CMK (cell line): ENCODE data around the gene ARHGEF12.

Source experiments
- DNase-seq: peaks from one replicate; pipeline ENCODE4 v3.0.0-alpha.2; 2010; ENCODE audit warnings: low read depth

Gene ARHGEF12

DNA sequence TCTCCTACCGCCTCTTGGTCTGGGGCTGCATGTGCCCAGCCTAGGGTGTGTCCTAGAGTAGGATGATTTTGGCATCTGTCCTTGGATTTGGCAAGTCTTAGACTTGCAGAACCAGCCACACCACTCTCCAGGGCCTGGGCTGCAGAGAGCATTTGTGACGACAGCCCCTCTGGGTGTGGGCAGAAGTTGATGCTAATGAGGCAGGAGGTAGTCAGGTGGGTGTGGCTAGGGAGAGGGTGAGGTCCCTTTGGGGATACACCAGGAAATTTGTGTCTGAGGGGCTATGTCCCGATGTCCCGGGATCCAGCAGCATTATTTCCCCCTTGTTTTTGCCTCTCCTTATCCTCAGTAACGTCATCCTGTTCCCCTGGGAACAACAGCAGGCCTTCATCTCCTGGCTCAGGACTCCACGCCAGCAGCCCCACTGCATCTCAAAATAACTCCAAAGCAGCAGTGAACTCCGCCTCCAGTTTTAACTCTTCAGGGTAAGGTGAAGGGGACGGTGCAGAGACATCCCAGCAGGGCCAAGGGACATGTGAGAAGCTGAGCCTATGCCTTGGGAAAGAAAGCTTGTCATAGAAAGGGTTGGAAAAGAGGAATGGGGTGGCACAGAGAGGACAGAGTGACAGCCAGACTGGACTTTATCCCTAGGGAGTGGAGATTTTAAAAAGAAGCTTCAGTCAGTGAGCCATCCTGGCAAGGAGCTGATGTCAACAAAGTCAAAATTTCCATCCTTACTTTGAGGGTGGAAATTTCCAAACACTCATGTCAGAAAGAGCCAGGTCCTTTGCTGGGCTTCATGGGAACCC, 19.1 kb upstream of the ARHGEF12 start:
- no peak for DNase-seq

DNA sequence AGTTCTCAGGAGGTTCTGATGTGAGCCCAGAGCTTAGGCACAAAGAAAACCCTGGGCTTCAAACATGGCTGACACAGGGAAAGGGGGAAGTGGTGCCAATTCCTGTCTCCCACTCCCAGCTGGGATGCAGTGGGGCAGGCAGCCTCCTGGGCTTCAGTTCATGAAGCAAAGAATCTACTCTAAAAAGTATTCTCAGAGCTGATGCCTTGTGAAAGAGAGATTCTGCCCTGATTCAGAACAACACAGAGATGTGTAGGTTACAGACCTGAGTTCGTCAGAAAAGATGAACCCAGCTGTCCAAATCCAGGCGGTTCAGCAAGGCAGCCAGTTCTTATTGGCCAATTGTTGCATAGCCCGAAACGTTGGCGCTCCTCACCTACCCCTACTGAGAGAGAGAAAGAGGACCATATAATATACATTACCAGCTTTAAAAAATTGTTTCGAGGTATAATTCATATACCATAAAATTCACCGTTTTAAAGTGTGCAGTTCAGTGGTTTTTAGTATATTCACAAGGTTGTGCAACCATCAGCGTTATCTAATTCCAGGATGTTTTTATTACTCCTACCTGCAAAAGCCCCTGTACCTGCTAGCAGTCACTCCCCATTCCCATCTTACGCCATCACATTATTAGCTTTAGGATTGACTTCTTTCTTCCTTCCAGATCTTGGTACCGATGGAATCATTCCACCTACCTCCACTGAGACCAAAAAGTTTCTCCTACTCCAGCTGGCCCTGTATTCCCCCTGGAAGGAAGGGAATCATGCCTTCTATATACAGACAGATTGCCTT, 18.3 kb upstream of the ARHGEF12 start:
- DNase-seq, result no peak

DNA sequence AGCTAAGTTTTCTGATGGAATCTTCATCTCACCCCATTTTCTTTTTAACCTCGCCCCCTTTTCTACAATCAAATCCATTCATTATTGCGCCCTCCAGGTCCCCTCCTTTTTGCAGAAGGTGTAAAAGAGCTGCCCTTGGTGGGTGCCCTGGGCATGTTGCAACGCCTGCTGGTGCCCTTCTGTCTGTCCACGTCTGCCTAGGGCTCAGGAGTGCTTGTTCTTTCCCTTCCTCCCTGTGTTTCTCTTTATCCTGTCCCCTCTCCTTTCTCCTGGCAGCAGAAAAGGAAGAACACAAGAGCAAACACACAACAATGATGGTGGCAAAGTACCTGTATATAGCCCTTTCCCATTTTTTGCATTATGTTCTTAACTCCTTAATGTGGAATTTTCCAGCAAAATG, 17.3 kb upstream of the ARHGEF12 start:
- DNase-seq, result no peak

DNA sequence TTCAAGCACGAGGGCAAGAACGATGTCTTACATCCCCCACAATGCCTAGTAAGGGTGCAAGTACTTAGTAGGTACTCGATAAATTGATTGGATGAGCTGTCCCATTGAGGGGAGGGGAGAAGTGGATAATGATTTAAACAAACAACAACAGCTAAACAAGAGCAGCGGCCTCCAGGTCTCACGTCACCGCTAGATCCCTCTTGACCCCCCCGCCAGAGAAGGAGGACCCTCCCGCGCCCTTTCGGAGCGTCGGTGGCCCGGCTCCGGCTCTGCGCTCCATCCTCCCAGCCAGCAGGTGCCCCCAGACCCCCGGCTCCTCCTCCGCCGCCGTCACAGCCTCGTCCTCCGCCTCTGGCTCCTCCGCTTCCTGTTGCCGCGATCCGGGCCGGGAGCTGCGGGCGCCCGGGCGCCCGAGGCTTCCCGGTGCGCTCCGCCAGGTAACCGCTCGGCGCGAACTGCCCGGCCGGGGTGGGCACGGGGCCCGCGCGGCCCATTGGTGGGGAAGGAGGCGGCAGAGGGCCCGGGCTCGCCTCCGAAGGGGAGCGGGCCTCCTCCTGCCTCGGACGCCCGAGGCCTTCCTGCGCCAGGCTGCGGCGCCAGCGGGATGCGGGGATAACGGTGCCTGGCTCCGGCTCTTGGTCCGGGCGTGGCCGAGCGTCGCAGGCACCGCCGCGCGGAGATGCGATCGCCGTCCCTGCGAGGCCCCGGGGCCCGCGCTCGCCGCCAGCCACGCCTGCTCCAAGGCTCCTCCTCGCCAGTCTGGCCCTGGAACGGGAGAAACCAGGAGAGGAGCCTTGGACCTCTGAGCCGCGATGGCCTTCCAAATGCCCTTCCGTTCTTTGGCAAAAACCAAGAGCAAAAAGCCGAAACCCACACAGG, 11.0 kb upstream of the ARHGEF12 start, which contains the start of gene TLCD5:
Gene TLCD5 (plus strand): TSS at position 368 of the 879 bp plus-strand sequence. CDS start 2,143 bp downstream, outside the sequence.
- DNase-seq, result no peak

DNA sequence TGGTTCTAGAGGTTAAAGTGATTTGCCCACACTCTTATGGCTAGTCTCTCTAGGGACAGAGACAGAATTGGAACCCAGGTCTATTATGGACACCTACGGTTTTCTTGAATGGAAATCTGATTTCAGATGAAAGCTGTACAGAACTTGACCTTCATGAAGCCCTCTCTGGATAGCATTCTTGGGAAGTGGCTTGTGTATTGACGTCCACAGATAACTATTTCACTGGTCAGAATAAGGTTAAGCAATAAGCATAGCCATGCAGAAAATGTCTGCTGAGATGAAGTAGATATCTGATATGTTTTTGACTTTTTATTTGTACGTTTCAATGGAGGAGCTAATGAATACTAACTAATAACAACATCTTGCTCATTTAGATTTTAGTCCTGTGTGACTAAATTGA, 10.0 kb upstream of the ARHGEF12 start:
- DNase-seq, result no peak

DNA sequence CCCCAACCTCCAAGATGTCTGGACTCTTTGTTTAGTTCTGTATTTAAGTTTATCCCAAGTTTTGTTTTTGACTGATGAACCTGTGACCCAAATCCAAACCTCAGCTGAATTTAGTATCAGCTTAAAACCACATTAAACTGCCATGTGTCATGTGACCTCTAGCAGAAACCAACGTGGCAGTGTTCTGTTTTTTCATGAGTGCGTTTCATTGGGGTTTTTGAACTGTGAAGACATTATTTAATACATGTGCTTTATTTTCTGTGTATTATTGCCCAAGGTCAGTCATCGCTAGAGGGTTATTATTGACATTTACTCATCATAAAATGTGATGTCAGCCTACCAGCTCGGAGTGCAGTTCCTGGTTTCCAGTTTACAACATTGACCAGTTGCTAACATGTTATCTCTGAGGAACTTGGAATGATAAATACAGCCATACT, 9.3 kb upstream of the ARHGEF12 start:
- no peak for DNase-seq

DNA sequence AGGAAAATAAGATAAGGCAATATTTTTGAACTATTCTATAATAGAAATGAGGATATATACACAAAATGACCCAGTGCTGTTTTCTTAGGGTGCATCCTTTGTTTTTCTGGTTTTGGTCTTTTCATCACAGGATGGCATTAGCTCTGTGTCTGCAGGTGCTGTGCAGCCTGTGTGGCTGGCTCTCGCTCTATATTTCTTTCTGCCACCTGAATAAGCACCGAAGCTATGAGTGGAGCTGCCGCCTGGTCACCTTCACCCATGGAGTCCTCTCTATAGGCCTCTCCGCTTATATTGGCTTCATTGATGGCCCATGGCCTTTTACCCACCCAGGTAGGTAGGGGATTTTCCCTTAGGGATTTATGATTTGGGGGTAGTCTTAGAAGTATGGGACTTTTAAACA, 8.9 kb upstream of the ARHGEF12 start:
- DNase-seq, result no peak

DNA sequence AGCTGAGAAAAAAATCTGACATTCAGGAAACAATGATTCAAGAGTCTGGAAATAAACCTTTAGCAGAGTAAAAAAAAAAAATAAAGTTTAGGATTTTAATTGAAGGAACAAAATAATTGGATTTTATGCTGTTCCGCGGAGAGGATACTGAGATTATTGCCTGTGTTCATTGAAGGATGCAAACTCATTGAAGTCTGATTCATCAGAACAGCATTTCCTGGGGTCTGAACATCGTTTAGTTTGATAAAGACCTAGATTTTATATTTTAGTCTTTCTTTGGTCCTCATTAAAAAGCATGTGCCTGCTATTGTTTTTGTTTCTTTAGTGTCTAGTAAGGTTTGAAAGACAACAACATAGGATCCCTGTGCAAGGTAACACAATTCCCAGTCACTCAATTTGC, 6.7 kb upstream of the ARHGEF12 start:
- DNase-seq, result no peak

DNA sequence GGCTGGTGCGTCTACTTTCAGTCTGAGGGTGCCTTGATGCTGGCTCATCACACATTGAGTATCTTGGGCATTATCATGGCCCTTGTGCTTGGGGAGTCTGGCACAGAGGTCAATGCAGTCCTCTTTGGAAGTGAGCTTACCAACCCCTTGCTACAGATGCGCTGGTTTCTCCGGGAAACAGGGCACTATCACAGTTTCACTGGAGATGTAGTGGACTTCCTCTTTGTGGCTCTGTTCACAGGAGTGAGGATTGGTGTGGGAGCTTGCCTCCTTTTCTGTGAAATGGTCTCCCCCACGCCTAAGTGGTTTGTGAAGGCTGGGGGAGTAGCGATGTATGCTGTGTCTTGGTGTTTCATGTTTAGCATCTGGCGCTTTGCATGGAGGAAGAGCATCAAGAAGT, 6.2 kb upstream of the ARHGEF12 start:
- DNase-seq, result no peak

DNA sequence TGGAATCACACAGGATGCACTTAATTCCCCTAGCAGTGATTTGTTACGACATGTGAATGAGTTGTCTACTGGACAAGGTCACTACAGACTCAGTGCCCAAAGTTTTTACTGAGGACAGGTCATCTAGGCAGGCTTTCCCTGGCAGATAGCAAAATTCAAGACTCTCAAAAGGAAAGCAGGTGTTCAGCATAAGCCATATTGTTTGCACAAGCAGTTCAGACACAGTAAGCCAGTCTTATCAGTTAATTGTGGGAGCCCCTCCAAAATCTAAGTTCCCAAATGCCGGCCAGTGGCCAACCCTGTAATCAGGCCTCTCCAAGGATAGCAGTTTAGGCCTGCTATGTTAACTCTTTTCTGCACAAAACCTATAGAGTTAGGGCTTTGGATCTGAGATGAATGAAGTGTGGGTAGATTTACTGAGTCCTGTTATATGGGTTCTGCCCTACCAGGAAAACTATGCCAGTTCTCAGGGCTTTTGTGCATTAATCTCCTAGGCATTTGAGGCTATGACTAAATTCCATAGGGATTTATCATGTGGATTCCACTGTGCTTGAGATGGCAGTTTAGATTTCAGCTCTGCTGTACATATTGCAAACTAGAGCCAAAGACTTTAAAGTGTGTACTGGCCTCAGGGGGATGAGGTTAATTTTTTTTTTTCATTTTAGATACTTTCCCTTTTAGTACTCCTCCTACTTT, 4.8 kb upstream of the ARHGEF12 start:
- DNase-seq, result no peak

DNA sequence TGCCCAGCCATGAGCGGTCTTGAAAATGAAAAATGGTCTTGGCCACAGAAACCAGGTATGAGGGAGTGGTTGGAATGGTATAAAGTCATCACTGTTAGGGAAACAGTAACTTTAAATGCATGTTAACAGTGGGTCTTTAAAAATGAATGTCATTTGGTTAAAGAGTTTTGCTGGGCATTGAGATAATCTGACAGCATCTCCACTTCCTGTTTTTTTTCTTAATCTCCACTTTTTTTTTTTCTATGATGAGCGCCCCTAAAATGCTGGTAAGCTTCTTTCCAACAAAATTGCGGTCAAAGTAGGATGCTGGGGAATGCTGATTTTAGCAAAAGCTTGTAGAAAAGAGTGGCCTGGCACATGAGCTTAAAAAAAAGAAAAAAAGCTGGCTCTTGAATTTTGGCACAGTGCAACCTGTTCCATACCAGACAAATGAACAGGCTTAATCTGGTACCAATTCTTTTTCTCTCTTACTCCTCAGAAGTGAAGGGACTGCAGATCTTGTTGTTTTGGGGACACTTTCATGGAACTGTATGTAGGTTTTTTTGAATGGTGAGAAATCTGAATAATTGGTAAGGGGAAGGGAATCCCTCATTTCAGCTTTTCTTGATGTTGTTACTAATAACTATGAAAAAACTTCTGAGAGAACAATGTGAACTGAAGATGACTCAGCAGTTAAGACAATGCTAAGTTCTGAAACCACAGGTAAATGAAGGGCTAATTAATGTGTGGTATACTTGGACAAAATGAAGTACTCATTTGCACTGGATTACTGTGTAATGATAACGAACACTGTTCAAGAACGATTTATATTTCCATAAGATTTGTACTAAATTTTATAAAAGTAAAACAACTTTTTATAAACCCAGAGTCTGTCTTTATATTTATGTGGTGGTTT, 3.1 kb upstream of the ARHGEF12 start:
- no peak for DNase-seq

DNA sequence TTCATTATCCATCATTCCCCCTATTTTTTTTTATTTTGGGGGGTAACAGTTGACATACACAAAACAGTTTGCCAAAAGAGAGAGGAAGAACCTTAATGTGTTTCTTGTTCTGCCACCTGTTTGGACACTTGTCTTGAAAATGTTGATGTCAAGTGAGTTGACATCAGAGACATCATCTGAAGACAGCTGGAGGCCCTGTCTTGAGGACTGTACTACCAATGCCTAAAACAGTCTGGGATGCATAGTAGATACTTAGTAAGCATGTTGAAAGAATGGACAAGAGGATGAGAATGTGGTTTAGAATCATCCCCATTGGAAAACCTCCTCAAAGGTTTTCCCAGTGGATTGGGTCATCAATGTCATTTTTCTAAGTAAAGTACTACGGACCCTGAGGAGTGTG, 2.4 kb upstream of the ARHGEF12 start:
- no peak for DNase-seq

DNA sequence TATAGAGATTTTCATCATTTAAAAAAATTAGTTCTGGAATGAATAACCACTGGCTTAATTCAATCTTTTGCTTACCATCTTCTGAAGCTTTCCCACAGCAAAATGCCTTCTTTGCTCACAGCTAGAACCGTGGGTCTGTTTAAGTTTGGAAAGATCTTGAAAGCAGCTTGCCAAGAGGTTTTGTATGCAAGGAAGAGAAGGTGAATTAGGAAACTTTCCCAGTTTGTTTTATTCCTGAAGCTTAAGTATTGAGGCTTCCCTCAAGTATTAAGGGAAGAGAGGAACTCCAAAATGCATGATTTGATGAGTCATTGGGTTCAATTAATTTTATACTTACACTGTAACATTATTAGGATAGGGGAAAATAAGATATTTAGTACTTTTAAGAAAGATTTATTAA, 1.9 kb upstream of the ARHGEF12 start:
- DNase-seq, result no peak

DNA sequence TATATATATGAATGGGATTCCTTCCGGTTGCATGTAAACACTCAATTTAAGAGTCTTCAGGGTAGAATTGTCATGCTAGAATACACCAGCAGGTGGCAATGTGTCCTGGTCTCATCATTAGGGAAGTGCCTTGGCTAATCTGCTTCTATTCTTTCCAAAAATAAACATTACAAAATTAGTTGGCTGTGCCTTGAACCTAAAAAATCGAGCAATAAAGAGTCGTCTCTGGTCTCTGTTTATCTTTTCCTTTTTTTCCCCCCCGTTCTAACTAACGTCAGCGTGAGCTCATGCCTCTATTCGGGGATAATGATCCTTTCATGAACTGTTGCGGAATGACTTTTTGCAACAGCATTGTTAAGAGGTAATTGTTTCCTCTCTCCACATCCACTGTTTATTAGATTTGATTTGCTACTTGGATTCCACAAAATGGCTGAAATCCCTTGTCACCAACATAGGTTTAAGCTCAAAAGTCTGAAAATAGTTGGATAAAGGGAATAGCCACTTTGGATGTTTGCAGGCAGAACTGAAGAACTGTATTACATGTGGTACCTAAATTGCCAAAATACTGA, 1.2 kb upstream of the ARHGEF12 start:
- DNase-seq, result peak; percentile 78

DNA sequence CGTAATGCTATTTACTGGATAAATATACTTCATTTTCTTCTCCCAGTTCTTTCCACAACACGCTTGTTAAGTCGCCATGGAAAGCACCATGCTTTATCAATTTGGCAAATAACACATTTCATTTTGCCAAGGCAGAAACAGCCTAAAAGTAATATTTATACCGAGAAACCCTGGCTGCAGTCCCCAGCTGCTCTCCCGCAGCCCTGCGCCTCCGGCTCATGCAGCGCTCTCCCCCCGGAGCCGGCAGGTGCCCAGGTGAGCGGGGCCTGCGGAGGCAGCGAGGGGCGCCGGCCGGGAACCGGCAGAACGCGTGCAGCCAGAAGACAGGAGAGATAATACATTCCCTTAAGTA, 681 bp upstream of the ARHGEF12 start:
- no peak for DNase-seq

DNA sequence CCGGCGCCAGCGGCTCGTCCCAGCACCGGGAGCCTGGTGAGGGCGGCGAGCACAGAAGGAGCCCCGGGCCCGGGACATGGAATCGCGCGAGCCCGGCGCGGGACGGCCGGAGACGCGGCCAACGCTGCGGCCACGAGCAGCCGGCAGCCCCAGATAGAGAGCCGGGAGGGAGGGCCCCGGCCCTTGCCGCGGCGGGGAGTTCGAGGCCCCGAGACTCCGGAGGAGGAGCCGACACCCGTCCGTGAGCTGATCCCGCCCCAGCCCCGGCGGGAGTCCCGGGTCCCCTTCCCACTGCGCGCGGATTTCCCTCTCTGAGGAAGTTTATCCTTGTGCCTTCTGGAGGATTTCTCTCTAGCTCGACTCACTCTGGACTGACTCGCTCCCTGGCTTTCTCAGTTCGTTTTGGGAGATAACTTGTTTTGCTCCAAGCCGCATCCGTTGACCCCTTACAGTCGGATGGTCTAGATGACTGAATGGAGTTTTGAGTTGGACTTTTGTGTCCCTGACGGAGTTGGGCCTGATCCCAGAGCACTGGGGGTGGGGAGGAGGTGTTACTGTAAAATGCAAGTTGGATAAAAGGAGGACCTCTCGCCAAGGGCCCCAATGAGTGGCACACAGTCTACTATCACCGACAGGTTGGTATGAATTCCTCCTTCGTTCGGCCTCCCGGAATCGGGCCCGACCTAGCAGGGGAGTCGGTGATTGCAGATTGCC, 585 bp downstream of the ARHGEF12 start:
- no peak for DNase-seq

DNA sequence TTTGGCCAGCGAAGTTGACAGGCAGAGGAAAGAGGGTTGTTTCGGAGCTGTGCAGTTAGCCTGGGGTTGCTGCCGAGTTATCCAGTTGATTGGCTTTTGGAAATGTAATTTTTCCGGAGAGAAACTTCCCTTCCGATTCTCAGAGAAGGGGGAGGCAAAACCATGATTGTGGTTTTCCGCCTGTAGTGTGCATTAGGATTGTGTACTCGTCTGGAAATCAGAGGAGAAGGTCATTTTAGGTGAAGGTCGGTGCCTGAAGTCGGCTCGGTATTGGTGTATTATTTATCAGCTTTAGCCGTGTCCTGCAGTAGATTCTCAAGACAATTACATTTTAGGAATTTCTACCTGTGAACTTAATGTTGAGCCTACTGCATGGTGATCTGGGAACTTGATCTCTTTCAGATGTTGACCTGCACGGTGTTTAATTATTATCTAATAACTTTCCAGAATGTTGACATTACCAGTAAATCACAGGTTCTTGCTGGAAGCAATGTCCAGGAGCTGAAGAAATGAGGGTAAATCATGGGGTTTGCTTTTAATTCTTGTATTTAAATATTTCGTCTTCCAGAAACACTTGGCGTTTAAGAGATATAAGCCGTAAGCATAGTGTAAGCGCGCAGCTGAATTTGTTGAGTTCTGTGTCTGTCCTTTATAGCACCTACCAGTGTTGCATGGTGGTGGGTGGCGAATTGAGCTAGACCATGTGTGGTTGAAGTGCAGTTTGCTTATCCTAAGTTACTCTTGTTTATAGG, 1.3 kb downstream of the ARHGEF12 start:
- no peak for DNase-seq

DNA sequence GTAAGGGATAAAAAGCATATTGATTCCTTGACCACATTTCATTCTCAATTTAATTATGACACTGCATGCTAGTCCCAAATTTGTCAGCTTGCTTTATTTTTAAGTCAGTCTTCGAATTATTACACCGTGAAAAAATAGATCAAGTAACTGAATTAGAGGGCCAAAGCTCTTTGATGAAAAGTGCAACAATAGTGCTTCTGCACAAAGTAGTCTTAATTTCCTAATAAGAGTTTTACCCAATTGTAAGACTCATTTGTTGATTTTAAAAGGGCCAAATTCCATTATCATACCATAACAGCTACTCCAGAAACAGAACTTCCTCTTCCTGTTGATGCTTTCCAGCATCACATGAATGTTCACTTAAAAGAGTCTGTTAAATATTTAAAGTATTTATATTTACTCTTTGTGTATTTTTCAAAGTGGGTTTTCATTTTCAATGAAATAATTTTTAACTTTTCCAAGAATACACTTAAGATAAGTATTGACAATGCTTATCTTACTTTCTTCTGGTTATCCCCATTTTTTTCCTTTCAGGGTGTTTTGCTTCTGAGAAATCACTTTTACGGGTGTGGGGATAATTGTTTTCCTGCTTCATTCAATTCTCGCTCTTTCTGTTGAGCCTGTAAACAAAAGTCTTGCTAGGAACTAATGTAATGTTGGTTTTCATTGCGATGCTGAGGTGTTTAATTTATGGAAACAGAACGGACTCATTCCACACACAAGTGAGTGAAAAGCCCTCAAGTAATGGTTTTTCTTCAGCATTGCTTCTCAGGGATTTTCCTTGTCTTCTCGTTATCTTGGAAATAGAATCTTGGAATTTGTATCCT, 2.1 kb downstream of the ARHGEF12 start:
- no peak for DNase-seq
